H1 (cell line): Measurements from ENCODE around the gene WDR35. TPM values are rescaled to one million over a fixed set of nuclear protein-coding genes. Genes with fewer than 3 reads are reported as not detected.

Source experiments
- CTCF ChIA-PET: fragments of 300-600 bp; sonication (Branson Sonifier 250); formaldehyde crosslinking; loops from one replicate; lab custom pipeline; 2021; ENCODE audit not compliant: partially characterized antibody; lab: Charles Lee
- POLR2A ChIA-PET: fragments of 300-600 bp; sonication (Branson Sonifier 250); formaldehyde crosslinking; loops from one replicate; lab custom pipeline; 2021; ENCODE audit warnings: inconsistent platforms; ENCODE audit not compliant: partially characterized antibody; lab: Charles Lee
- DNase-seq, 2 experiments: peaks; one replicate each; pipeline versions ENCODE4 v3.0.0 to v3.0.0-alpha.2; 2010 to 2022; ENCODE audit warnings: low spot score in 2 of 2, low read depth in 1 of 2, mixed read lengths in 1 of 2
- FAIRE-seq: peaks from 2 replicates; lab custom pipeline; 2011; peaks lifted over from hg19 to GRCh38; lab: Jason Lieb, UNC
- H2AFZ ChIP-seq: 2 replicates; pipeline ENCODE4 v1.8.1; 2012; ENCODE audit warnings: low read length, inconsistent platforms
- H2AK5ac ChIP-seq: 2 replicates; pipeline ENCODE4 v1.6.1; 2013; ENCODE audit warnings: low read depth, low read length
- H2BK120ac ChIP-seq: replicated peaks from 2 replicates; pipeline ENCODE3; 2013; ENCODE audit warnings: low read depth, low read length, inconsistent platforms
- H2BK12ac ChIP-seq: 2 replicates; pipeline ENCODE4 v1.6.1; 2013; ENCODE audit warnings: low read depth, low read length
- H2BK15ac ChIP-seq: 2 replicates; pipeline ENCODE4 v1.6.1; 2013; ENCODE audit warnings: low read length
- H2BK20ac ChIP-seq: 2 replicates; pipeline ENCODE4 v1.6.1; 2013; ENCODE audit warnings: low read length
- H2BK5ac ChIP-seq: 2 replicates; pipeline ENCODE4 v1.6.1; 2013; ENCODE audit warnings: low read depth, low read length
- H3K14ac ChIP-seq: 2 replicates; pipeline ENCODE4 v1.6.1; 2013; ENCODE audit warnings: inconsistent platforms; ENCODE audit not compliant: insufficient read length
- H3K18ac ChIP-seq: 2 replicates; pipeline ENCODE4 v1.6.1; 2013; ENCODE audit warnings: low read length; ENCODE audit errors: extremely low read depth
- H3K23ac ChIP-seq: 2 replicates; pipeline ENCODE4 v1.6.1; 2013; ENCODE audit warnings: inconsistent platforms; ENCODE audit not compliant: insufficient read length
- H3K23me2 ChIP-seq: 2 replicates; pipeline ENCODE4 v1.6.1; 2013; ENCODE audit warnings: low read depth, low read length
- H3K27ac ChIP-seq: 2 replicates; pipeline ENCODE4 v1.6.1; 2011; ENCODE audit warnings: low read depth, low read length, inconsistent platforms
- H3K27me3 ChIP-seq, 4 experiments: replicated peaks in 1 of 4; 1 replicate in 1 of 4; 2 replicates in 3 of 4; pipeline versions ENCODE4 v1.6.1 to v1.8.1; 2011 to 2013; ENCODE audit warnings: low read length in 3 of 4, mild to moderate bottlenecking in 3 of 4, inconsistent platforms in 2 of 4, mixed read lengths in 2 of 4, moderate library complexity in 1 of 4; ENCODE audit not compliant: control insufficient read depth in 3 of 4, insufficient read depth in 3 of 4; ENCODE audit errors: extremely low read depth in 1 of 4
- H3K36me3 ChIP-seq, 4 experiments: 2 replicates each; pipeline versions ENCODE4 v1.6.1 to v1.8.1; 2011 to 2013; ENCODE audit warnings: mild to moderate bottlenecking in 4 of 4, low read length in 3 of 4, moderate library complexity in 2 of 4, control low read depth in 1 of 4, inconsistent platforms in 1 of 4; ENCODE audit not compliant: insufficient read depth in 4 of 4, control insufficient read depth in 2 of 4
- H3K4ac ChIP-seq: replicated peaks from 2 replicates; pipeline ENCODE3; 2013; ENCODE audit warnings: low read length, low read depth, mixed read lengths, inconsistent platforms; ENCODE audit not compliant: insufficient read length
- H3K4me1 ChIP-seq, 4 experiments: replicated peaks in 1 of 4; 1 replicate in 1 of 4; 2 replicates in 3 of 4; pipeline versions ENCODE4 v1.6.1 to v1.8.1; 2011 to 2013; ENCODE audit warnings: low read length in 3 of 4, inconsistent platforms in 2 of 4, mixed read lengths in 1 of 4; ENCODE audit not compliant: insufficient read depth in 4 of 4, control insufficient read depth in 3 of 4
- H3K4me2 ChIP-seq, 2 experiments: 2 replicates each; pipeline versions ENCODE4 v1.6.1 to v1.8.1; 2011 to 2013; ENCODE audit warnings: low read depth in 2 of 2, low read length in 2 of 2, control low read depth in 1 of 2, inconsistent platforms in 1 of 2, mild to moderate bottlenecking in 1 of 2; ENCODE audit not compliant: insufficient read depth in 1 of 2
- H3K4me3 ChIP-seq, 4 experiments: fragments of 200-600, 300-600 bp in 1 of 4; sonication (generic), shearing (Covaris generic), sonication (Bioruptor Twin) in 1 of 4; 2 replicates each; pipeline versions ENCODE4 v1.5.1 to v1.8.1; 2011 to 2016; ENCODE audit warnings: low read length in 4 of 4, low read depth in 3 of 4, control low read depth in 2 of 4, inconsistent platforms in 2 of 4, mild to moderate bottlenecking in 2 of 4, mixed read lengths in 1 of 4, moderate library complexity in 1 of 4; ENCODE audit not compliant: insufficient read depth in 2 of 4; ENCODE audit errors: extremely low read depth in 1 of 4
- H3K56ac ChIP-seq: replicated peaks from 2 replicates; pipeline ENCODE3; 2013; ENCODE audit warnings: low read depth, mild to moderate bottlenecking, mixed read lengths, low read length, inconsistent platforms; ENCODE audit not compliant: insufficient read length
- H3K79me1 ChIP-seq: 2 replicates; pipeline ENCODE4 v1.6.1; 2013; ENCODE audit warnings: low read depth, low read length, control low read depth
- H3K79me2 ChIP-seq, 2 experiments: 2 replicates each; pipeline versions ENCODE4 v1.6.1 to v1.8.1; 2012 to 2013; ENCODE audit warnings: low read length in 2 of 2, mild to moderate bottlenecking in 2 of 2, inconsistent platforms in 1 of 2; ENCODE audit not compliant: insufficient read depth in 2 of 2, control insufficient read depth in 1 of 2
- H3K9ac ChIP-seq, 4 experiments: replicated peaks in 1 of 4; 1 replicate in 1 of 4; 2 replicates in 3 of 4; pipeline versions ENCODE4 v1.6.1 to v1.8.1; 2011 to 2013; ENCODE audit warnings: low read depth in 3 of 4, low read length in 3 of 4, control low read depth in 2 of 4, mild to moderate bottlenecking in 2 of 4, moderate library complexity in 2 of 4, inconsistent platforms in 1 of 4; ENCODE audit errors: extremely low read depth in 1 of 4
- H3K9me3 ChIP-seq, 2 experiments: 2 replicates each; pipeline versions ENCODE4 v1.6.1 to v1.8.1; 2012 to 2013; ENCODE audit warnings: mild to moderate bottlenecking in 2 of 2, moderate library complexity in 2 of 2, control low read depth in 1 of 2, inconsistent platforms in 1 of 2, low read depth in 1 of 2, low read length in 1 of 2, mixed read lengths in 1 of 2; ENCODE audit not compliant: insufficient read depth in 2 of 2
- H4K20me1 ChIP-seq, 2 experiments: replicated peaks in 1 of 2; 2 replicates each; pipeline versions ENCODE3 to v1.8.1; 2011 to 2013; ENCODE audit warnings: inconsistent platforms in 2 of 2, low read length in 2 of 2, mild to moderate bottlenecking in 1 of 2; ENCODE audit not compliant: insufficient read depth in 2 of 2, control insufficient read depth in 1 of 2
- H4K5ac ChIP-seq: 2 replicates; pipeline ENCODE4 v1.6.1; 2013; ENCODE audit warnings: low read length, low read depth, mixed read lengths, inconsistent platforms; ENCODE audit not compliant: insufficient read length
- H4K8ac ChIP-seq: 2 replicates; pipeline ENCODE4 v1.8.0; 2013; ENCODE audit warnings: mild to moderate bottlenecking, moderate library complexity, low read length, inconsistent platforms; ENCODE audit not compliant: insufficient read depth; ENCODE audit errors: extremely low read depth
- H4K91ac ChIP-seq: replicated peaks from 2 replicates; pipeline ENCODE3; 2013; ENCODE audit warnings: low read length, mixed read lengths, inconsistent platforms; ENCODE audit not compliant: insufficient read length
- EP300 ChIP-seq, 2 experiments: IDR thresholded peaks; 1 replicate in 1 of 2; 2 replicates in 1 of 2; pipeline ENCODE4 v1.6.1; 2011 to 2012; ENCODE audit warnings: low read depth in 2 of 2, low read length in 2 of 2, mild to moderate bottlenecking in 2 of 2, borderline replicate concordance in 1 of 2, inconsistent platforms in 1 of 2, moderate library complexity in 1 of 2
- RAD21 ChIP-seq, 2 experiments: IDR thresholded peaks in 1 of 2; conservative IDR thresholded peaks in 1 of 2; 2 replicates each; pipeline ENCODE4 v1.6.1; 2011; ENCODE audit warnings: low read depth in 2 of 2, low read length in 2 of 2, improper control_type of control experiment in 1 of 2, inconsistent platforms in 1 of 2, mild to moderate bottlenecking in 1 of 2, moderate library complexity in 1 of 2
- SIN3A ChIP-seq, 2 experiments: IDR thresholded peaks in 1 of 2; conservative IDR thresholded peaks in 1 of 2; 2 replicates each; pipeline ENCODE4 v1.6.1; 2011 to 2012; ENCODE audit warnings: low read length in 2 of 2, improper control_type of control experiment in 1 of 2, low read depth in 1 of 2, mild to moderate bottlenecking in 1 of 2
- TEAD4 ChIP-seq: IDR thresholded peaks from 2 replicates; pipeline ENCODE4 v1.6.1; 2012; ENCODE audit warnings: low read depth, low read length, inconsistent platforms, mixed read lengths
- WGBS, 2 experiments: shearing (Covaris generic) in 1 of 2; methylation state at CpG; one replicate each; pipeline versions ENCODE4 v1.1.6 to v1.1.7; 2013 to 2015; ENCODE audit warnings: low lambda C conversion rate in 2 of 2, mixed read lengths in 2 of 2, inconsistent platforms in 1 of 2, low coverage in 1 of 2, missing lambda C conversion rate in 1 of 2; ENCODE audit not compliant: insufficient replicate concordance in 2 of 2, insufficient coverage in 1 of 2, insufficient read length in 1 of 2; ENCODE audit errors: extremely low coverage in 1 of 2, missing lambda C conversion rate in 1 of 2; 5-methylcytosine and 5-hydroxymethylcytosine counted together
- polyA plus RNA-seq, 7 experiments: library from polyadenylated mRNA; depleted of rRNA in 3 of 7; stranded (reverse) in 5 of 7; unstranded in 2 of 7; fragments of >200 nt in 5 of 7; fragments of 200-250 nt in 2 of 7; gene quantifications; 1 replicate in 5 of 7; 2 replicates in 1 of 7; 4 replicates in 1 of 7; pipeline versions ENCODE4 v1.2.1 to v1.2.3, GENCODE V29; 2011 to 2013; ENCODE audit warnings: missing spikeins in 2 of 7, mixed read lengths in 2 of 7
- total RNA-seq: library from RNA; stranded (reverse); fragmentation: NEBNext Ultra II Directional; extraction: Animal tissue kit (Norgen Biotek cat#: 25700); gene quantifications from 2 replicates; pipeline ENCODE4 v1.2.1, GENCODE V29; 2021

The WDR35 gene
- total and polyA plus RNA-seq, 2 of the 8 experiments (the other 6 are each of a cell fraction or from before 2014, with no cell fraction given) = 9.0 to 25.5 TPM

DNA sequence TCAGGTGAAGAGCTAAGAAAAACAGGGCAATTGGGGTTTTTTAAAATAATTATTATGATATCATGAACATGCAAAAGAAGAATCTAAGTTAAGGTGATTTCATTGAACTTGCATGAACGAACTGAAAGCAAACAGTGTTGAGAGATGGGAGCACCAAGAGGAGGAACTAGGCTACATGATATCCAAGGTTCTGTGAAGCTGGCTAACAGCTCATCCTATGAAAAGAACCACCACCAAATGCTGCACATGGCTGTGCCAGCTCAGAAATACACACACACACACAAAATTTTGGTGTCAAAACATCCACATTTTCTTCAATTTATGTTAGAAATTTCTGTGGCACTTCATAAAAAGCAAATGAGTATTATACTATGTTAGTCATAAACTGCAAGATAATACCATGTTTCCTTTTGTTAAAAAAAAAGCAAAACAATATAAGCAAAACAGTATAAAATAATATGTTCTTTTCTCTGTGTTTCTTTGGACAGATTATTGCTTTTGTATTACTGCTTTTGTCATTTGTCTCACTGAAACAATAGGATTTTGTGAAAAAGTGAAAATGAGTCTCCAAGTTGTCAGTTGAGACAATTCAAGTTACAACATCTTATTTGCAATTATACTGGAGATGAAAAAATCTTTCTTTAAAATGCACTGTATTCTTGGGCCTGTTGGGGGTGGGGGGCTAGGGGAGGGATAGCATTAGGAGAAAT is 75.5 kb downstream of the WDR35 start:
- Histone ChIP-seq H3K4me1 (peaks cover 0 to 4% (median 0%) of the 10 kb centered on the region in 4 experiments; a peak in 2 of 7 replicates), H3K4ac (no peak overlapping the region), H4K5ac (no peak overlapping the region), H3K79me2 (no peaks in the 10 kb centered on the region), H2BK20ac (no peak overlapping the region), H2BK15ac (no peak overlapping the region), H3K23me2 (no peaks in the 10 kb centered on the region), H3K27me3 (no peaks in the 10 kb centered on the region), H3K9me3 (no peaks in the 10 kb centered on the region), H3K4me3 (no peak overlapping the region), H4K20me1 (peaks cover 0 to 1% of the 10 kb centered on the region in 2 experiments), H3K79me1 (no peaks in the 10 kb centered on the region), H2AFZ (no peak overlapping the region), H2BK12ac (no peak overlapping the region), H2BK5ac (no peak overlapping the region), H3K9ac (no peak overlapping the region; a peak in 1 of 7 replicates), H3K23ac (no peak overlapping the region), H3K18ac (no peak overlapping the region), H3K56ac (no peak overlapping the region), H4K91ac (no peak overlapping the region), H3K14ac (no peak overlapping the region), H2AK5ac (no peak overlapping the region), H2BK120ac (no peak overlapping the region), H4K8ac (no peak overlapping the region), H3K4me2 (no peak overlapping the region), H3K36me3 (peaks cover 0 to 3% (median 0%) of the 10 kb centered on the region in 4 experiments; a peak in 1 of 8 replicates), H3K27ac (no peak overlapping the region)
- DNase-seq (no peak), FAIRE-seq (no peak)
- CTCF ChIA-PET = interaction anchor here (0.6 kb wide), 1 partner anchor 19 kb away, joined by 3 read pairs; no protein-coding TSS in a partner anchor
- TF ChIP-seq EP300 (IDR thresholded peaks at IDR 0.05; ENCODE audit: borderline replicate concordance in 1 of 2, low read depth in 2 of 2, low read length in 2 of 2) (no peak), SIN3A (conservative IDR thresholded peaks at IDR 0.05 in 1 of 2, IDR thresholded peaks at IDR 0.05 in 1 of 2; ENCODE audit: low read depth in 1 of 2, low read length in 2 of 2) (no peak), RAD21 (IDR thresholded peaks at IDR 0.05 in 1 of 2, conservative IDR thresholded peaks at IDR 0.05 in 1 of 2; ENCODE audit: low read depth in 2 of 2, low read length in 2 of 2) (no peak), TEAD4 (no peak)
- 81% methylated on average over 1 of the region's 1 CpG; no CpG with 5 or more reads in 1 of the 2 experiments for whole genome bisulfite sequencing, 2 experiments
- POLR2A ChIA-PET = no interaction called here
